OCI-LY1 (cell line): ENCODE measurements around the gene DHX32.

ENCODE experiments used
- CTCF ChIP-seq: fragments of 200-600 bp; sonication (generic), shearing (Covaris generic); IDR thresholded peaks from 2 replicates; pipeline ENCODE4 v1.5.1; 2017; ENCODE audit warnings: mild to moderate bottlenecking, antibody characterized with exemption, low read length, moderate library complexity, mixed read lengths
- EZH2 ChIP-seq: fragments of 200-600 bp; sonication (generic), shearing (Covaris generic); IDR thresholded peaks from 2 replicates; pipeline ENCODE4 v1.8.0; 2017; ENCODE audit warnings: borderline replicate concordance, mixed run types, mild to moderate bottlenecking, antibody characterized with exemption, low read length, moderate library complexity, mixed read lengths

- no peak for TF ChIP-seq CTCF
- TF ChIP-seq EZH2 = no peak
These were observed 45.2 kb upstream of the DHX32 start for GRCh38 chr10:125926247-125926646.
